ENCODE measurements around the gene CDKAL1. TPM values are rescaled to one million over a fixed set of nuclear protein-coding genes. Genes with fewer than 3 reads are reported as not detected.

CDKAL1 gene
- total and polyA plus RNA-seq, 2 of the 8 experiments (the other 6 are each of a cell fraction or from before 2014, with no cell fraction given), result 8.4 to 24.6 TPM

DNA sequence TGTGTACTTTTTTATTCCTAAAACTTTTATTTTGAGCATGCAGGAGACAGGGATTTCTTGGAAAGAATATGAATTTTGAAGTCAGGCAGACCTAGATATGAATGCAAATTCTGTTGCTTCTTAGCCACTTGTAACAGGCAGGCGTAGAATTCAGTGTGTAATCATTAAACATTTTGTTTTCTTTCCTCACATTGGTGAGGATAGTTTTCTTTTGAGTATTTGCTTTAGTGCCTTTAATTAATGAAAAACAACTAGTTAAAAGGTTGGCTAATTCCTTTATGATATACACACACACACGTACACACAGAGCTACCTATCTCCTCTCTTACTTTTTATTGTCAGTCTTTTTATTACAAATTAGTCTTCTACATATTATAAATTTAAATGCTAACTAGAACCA is 342.3 kb downstream of the CDKAL1 start (continued):
- TF ChIP-seq RAD21 (IDR thresholded peaks at IDR 0.05 in 1 of 2, conservative IDR thresholded peaks at IDR 0.05 in 1 of 2; ENCODE audit: low read depth in 2 of 2, low read length in 2 of 2), result no peak

All from H1 (cell line).